CD4-positive, alpha-beta T cell (primary cell): Measurements from ENCODE around the gene PPP1R37. TPM values are rescaled to one million over a fixed set of nuclear protein-coding genes. Genes with fewer than 3 reads are reported as not detected.
A peak's percentile ranks its signal among the peaks of the same experiment; 100 is the strongest.

Experiments
- ATAC-seq: fragments of 200-7000 bp; cut with Tn5 transposase; one replicate; pipeline ENCODE4 v1.10.0; 2022; ENCODE audit warnings: mild to moderate bottlenecking; ENCODE audit not compliant: poor library complexity
- CTCF ChIA-PET: fragments of 350-600 bp; sonication (Branson Sonifier 250); formaldehyde crosslinking; loops from one replicate; lab custom pipeline; 2021; ENCODE audit warnings: antibody characterized with exemption, inconsistent platforms; lab: Charles Lee
- POLR2A ChIA-PET: fragments of 350-600 bp; sonication (Branson Sonifier 250); formaldehyde crosslinking; loops from one replicate; lab custom pipeline; 2021; ENCODE audit warnings: antibody characterized with exemption, inconsistent platforms; lab: Charles Lee
- DNase-seq, 14 experiments: peaks; one replicate each; pipeline ENCODE4 v3.0.0-alpha.2; 2013 to 2020; ENCODE audit warnings: mixed read lengths in 2 of 14
- H3K27ac ChIP-seq, 2 donors: one replicate each; pipeline versions ENCODE4 v1.5.1 to v1.7.0; 2013; ENCODE audit warnings: low read length in 2 of 2, low read depth in 1 of 2, mild to moderate bottlenecking in 1 of 2
- H3K27me3 ChIP-seq, 2 experiments: 1 replicate in 1 of 2; 2 replicates in 1 of 2; pipeline versions ENCODE4 v1.6.1 to v1.7.0; 2013; ENCODE audit warnings: low read length in 2 of 2, control low read depth in 1 of 2, mild to moderate bottlenecking in 1 of 2, moderate library complexity in 1 of 2; ENCODE audit not compliant: insufficient read depth in 2 of 2, control insufficient read depth in 1 of 2
- H3K36me3 ChIP-seq: one replicate; pipeline ENCODE4 v1.6.1; 2013; ENCODE audit warnings: low read length, control low read depth; ENCODE audit not compliant: insufficient read depth
- H3K4me1 ChIP-seq: one replicate; pipeline ENCODE4 v1.6.1; 2013; ENCODE audit warnings: low read length, control low read depth; ENCODE audit not compliant: insufficient read depth
- H3K4me3 ChIP-seq: one replicate; pipeline ENCODE4 v1.5.1; 2013; ENCODE audit warnings: mild to moderate bottlenecking, low read length, moderate library complexity
- H3K9me3 ChIP-seq, 2 experiments: 1 replicate in 1 of 2; 2 replicates in 1 of 2; pipeline versions ENCODE4 v1.6.1 to v1.7.0; 2013; ENCODE audit warnings: low read length in 2 of 2, mild to moderate bottlenecking in 2 of 2, control low read depth in 1 of 2, moderate library complexity in 1 of 2; ENCODE audit not compliant: control insufficient read depth in 1 of 2, insufficient read depth in 1 of 2
- H3K27ac Mint-ChIP-seq: one replicate; pipeline ENCODE4 v1.8.0; 2020; ENCODE audit warnings: mixed read lengths
- H3K27me3 Mint-ChIP-seq: one replicate; pipeline ENCODE4 v1.8.0; 2021; ENCODE audit warnings: mixed read lengths
- H3K36me3 Mint-ChIP-seq: one replicate; pipeline ENCODE4 v1.8.0; 2021; ENCODE audit warnings: low read depth, mixed read lengths
- H3K4me1 Mint-ChIP-seq: one replicate; pipeline ENCODE4 v1.8.0; 2021; ENCODE audit warnings: low read depth, mixed read lengths
- H3K4me3 Mint-ChIP-seq: one replicate; pipeline ENCODE4 v1.8.0; 2020; ENCODE audit warnings: mild to moderate bottlenecking, mixed read lengths
- H3K9me3 Mint-ChIP-seq: one replicate; pipeline ENCODE4 v1.8.0; 2020; ENCODE audit warnings: mixed read lengths
- CTCF ChIP-seq: fragments of 200-600 bp; IDR thresholded peaks from one replicate; pipeline ENCODE4 v1.8.0; 2022; ENCODE audit warnings: antibody characterized with exemption, mild to moderate bottlenecking
- intact Hi-C, 2 experiments: fragments of 100-400 bp; cut with DNase I in 1 of 2; cut with micrococcal nuclease in 1 of 2; formaldehyde crosslinking; loops; one replicate each; pipeline versions ENCODE4 v1.15.1 to v1.9.0; 2023 to 2025; cut with DNase I, micrococcal nuclease
- total RNA-seq, 174 experiments: library from RNA in 2 of 174; stranded (reverse) in 2 of 174; gene quantifications; one replicate each; pipeline ENCODE4 v1.2.3 and lab custom pipeline; 2021 to 2026

Gene PPP1R37
- total RNA-seq, 2 experiments from 2014 or later: 17.2 to 19.6 TPM

- Mint-ChIP-seq H3K4me1 (peaks cover 4% of the 10 kb centered on the region), H3K27ac (no peak overlapping the region), H3K9me3 (no peaks in the 10 kb centered on the region), H3K4me3 (no peak overlapping the region), H3K27me3 (no peaks in the 10 kb centered on the region), H3K36me3 (peaks cover 93% of the 10 kb centered on the region)
- ATAC-seq (no peak), DNase-seq (no peak)
- Histone ChIP-seq H3K36me3 (peaks cover 88% of the 10 kb centered on the region), H3K27me3 (no peaks in the 10 kb centered on the region), H3K9me3 (no peaks in the 10 kb centered on the region), H3K4me3 (no peak overlapping the region), H3K4me1 (peaks cover 3% of the 10 kb centered on the region), H3K27ac (no peak overlapping the region)
- TF ChIP-seq CTCF: no peak
- CTCF ChIA-PET: interaction anchor here (0.5 to 2.0 kb wide), 26 partner anchors 9 to 155 kb away, joined by 3 to 34 read pairs (median 4); partner anchors contain the start of genes APOE, CLASRP, CLPTM1 and PPP1R37
- intact Hi-C loops: loop anchor here (1.0 to 2.0 kb wide), 4 partner anchors 42 to 156 kb away; no protein-coding TSS in a partner anchor
- POLR2A ChIA-PET: interaction anchor here (1.1 kb wide), 1 partner anchor 34 kb away, joined by 4 read pairs; the partner anchor contains the start of gene PPP1R37
Observed at GRCh38 chr19:45058622-45059159, 34.3 kb upstream of the PPP1R37 start.

- no peak overlapping the region for H3K4me3 Mint-ChIP-seq
- H3K4me1 ChIP-seq: peaks cover 3% of the 10 kb centered on the region
- peak; percentile 93 for ATAC-seq
- H3K4me1 Mint-ChIP-seq: peaks cover 4% of the 10 kb centered on the region
- ChIA-PET CTCF (interaction anchor here (0.5 to 2.0 kb wide), 28 partner anchors 9 to 156 kb away, joined by 3 to 34 read pairs (median 4); partner anchors contain the start of genes APOE, CLASRP, CLPTM1 and PPP1R37), POLR2A (interaction anchor here (0.6 to 1.1 kb wide), 3 partner anchors 20 to 1603 kb away, joined by 3 to 4 read pairs (median 4); partner anchors contain the start of gene PPP1R37)
- peak; percentile 71 to 91 (median 84) for DNase-seq
- H3K4me3 ChIP-seq: no peak overlapping the region
- TF ChIP-seq CTCF: peak; percentile 87
- H3K27ac Mint-ChIP-seq: no peak overlapping the region
- no peaks in the 10 kb centered on the region for H3K27me3 ChIP-seq
- no peak overlapping the region for H3K27ac ChIP-seq
- H3K9me3 Mint-ChIP-seq: no peaks in the 10 kb centered on the region
- no peaks in the 10 kb centered on the region for H3K27me3 Mint-ChIP-seq
- H3K36me3 ChIP-seq: peaks cover 87% of the 10 kb centered on the region
- intact Hi-C loops: loop anchor here (1.0 to 2.0 kb wide), 4 partner anchors 43 to 157 kb away; no protein-coding TSS in a partner anchor
- peaks cover 89% of the 10 kb centered on the region for H3K36me3 Mint-ChIP-seq
- H3K9me3 ChIP-seq: no peaks in the 10 kb centered on the region
Observed at GRCh38 chr19:45059258-45059965, 33.6 kb upstream of the PPP1R37 start.

- Mint-ChIP-seq H3K4me1 (peaks cover 4% of the 10 kb centered on the region), H3K4me3 (no peak overlapping the region), H3K36me3 (peaks cover 78% of the 10 kb centered on the region), H3K27ac (no peak overlapping the region), H3K27me3 (no peaks in the 10 kb centered on the region), H3K9me3 (no peaks in the 10 kb centered on the region)
- H3K27me3 ChIP-seq: no peaks in the 10 kb centered on the region
- no peak overlapping the region for H3K27ac ChIP-seq
- peaks cover 3% of the 10 kb centered on the region for H3K4me1 ChIP-seq
- ATAC-seq: no peak
- peaks cover 80% of the 10 kb centered on the region for H3K36me3 ChIP-seq
- H3K9me3 ChIP-seq: no peaks in the 10 kb centered on the region
- no peak for TF ChIP-seq CTCF
- H3K4me3 ChIP-seq: no peak overlapping the region
- no peak for DNase-seq
- ChIA-PET POLR2A (no interaction called here), CTCF (interaction anchor here (1.4 kb wide), 1 partner anchor 73 kb away, joined by 5 read pairs; no protein-coding TSS in a partner anchor)
- intact Hi-C loops: no loop called here
Observed at GRCh38 chr19:45061965-45062364, 31.0 kb upstream of the PPP1R37 start.
